Measurements from ENCODE around the gene SIK2. TPM values are rescaled to one million over a fixed set of nuclear protein-coding genes. Genes with fewer than 3 reads are reported as not detected.
A peak's percentile ranks its signal among the peaks of the same experiment; 100 is the strongest.

SIK2 gene
- total RNA-seq, 1 experiment from 2014 or later, result 64.8 TPM

- no peak for DNase-seq
- Histone ChIP-seq H3K9ac (ENCODE audit: low read length) (peak overlapping the region; percentile 56), H3K4me3 (ENCODE audit: low read length) (peak overlapping the region; percentile 53), H3K4me2 (ENCODE audit: low read depth, low read length, poor library complexity, severe bottlenecking) (peak overlapping the region; percentile 68), H3K79me2 (ENCODE audit: low read length) (peaks cover 42% of the 10 kb centered on the region), H3K9me2 (replicated peaks; ENCODE audit: insufficient read depth, low read length) (no peaks in the 10 kb centered on the region), H3K4me1 (ENCODE audit: low read length) (peaks cover 54% of the 10 kb centered on the region), H3K27ac (ENCODE audit: low read length) (peak overlapping the region; percentile 0; the same call in 1 of the 2 replicates), H2AFZ (ENCODE audit: low read length) (peak overlapping the region; percentile 78), H3K27me3 (ENCODE audit: low read length) (0 out of 2 replicates have a peak, but pooled peaks cover 3% of the 10 kb centered on the region), H3K9me3 (ENCODE audit: low read length) (no peaks in the 10 kb centered on the region), H4K20me1 (ENCODE audit: insufficient read depth, low read depth, low read length) (peaks cover 16% of the 10 kb centered on the region), H3K36me3 (ENCODE audit: insufficient read depth, low read length) (no peaks in the 10 kb centered on the region)
Observed at GRCh38 chr11:111601636-111601978, 642 bp upstream of the SIK2 start.

GRCh38 chr11:111602865-111603610 lies 789 bp downstream of the SIK2 start:
- Histone ChIP-seq H3K4me1 (ENCODE audit: low read length) (peaks cover 54% of the 10 kb centered on the region), H3K9me3 (ENCODE audit: low read length) (no peaks in the 10 kb centered on the region), H2AFZ (ENCODE audit: low read length) (peak overlapping the region; percentile 67), H3K4me2 (ENCODE audit: low read depth, low read length, poor library complexity, severe bottlenecking) (peak overlapping the region; percentile 70), H3K27ac (ENCODE audit: low read length) (peak overlapping the region; percentile 64), H3K36me3 (ENCODE audit: insufficient read depth, low read length) (peaks cover 6% of the 10 kb centered on the region; the same call in 1 of the 2 replicates), H3K9me2 (replicated peaks; ENCODE audit: insufficient read depth, low read length) (no peaks in the 10 kb centered on the region), H3K4me3 (ENCODE audit: low read length) (peak overlapping the region; percentile 64), H4K20me1 (ENCODE audit: insufficient read depth, low read depth, low read length) (peaks cover 16% of the 10 kb centered on the region), H3K79me2 (ENCODE audit: low read length) (peaks cover 57% of the 10 kb centered on the region), H3K27me3 (ENCODE audit: low read length) (no peaks in the 10 kb centered on the region), H3K9ac (ENCODE audit: low read length) (peak overlapping the region; percentile 76)
- peak; percentile 97 for DNase-seq

GRCh38 chr11:111603611-111604130 lies 1.4 kb downstream of the SIK2 start:
- peak; percentile 87 for DNase-seq
- Histone ChIP-seq H3K9ac (ENCODE audit: low read length) (peak overlapping the region; percentile 76), H3K9me3 (ENCODE audit: low read length) (no peaks in the 10 kb centered on the region), H3K79me2 (ENCODE audit: low read length) (peaks cover 63% of the 10 kb centered on the region), H3K27me3 (ENCODE audit: low read length) (no peaks in the 10 kb centered on the region), H2AFZ (ENCODE audit: low read length) (no peak overlapping the region), H3K4me1 (ENCODE audit: low read length) (peaks cover 54% of the 10 kb centered on the region), H3K4me3 (ENCODE audit: low read length) (peak overlapping the region; percentile 64), H3K36me3 (ENCODE audit: insufficient read depth, low read length) (peaks cover 6% of the 10 kb centered on the region; the same call in 1 of the 2 replicates), H4K20me1 (ENCODE audit: insufficient read depth, low read depth, low read length) (peaks cover 16% of the 10 kb centered on the region), H3K27ac (ENCODE audit: low read length) (peak overlapping the region; percentile 64), H3K4me2 (ENCODE audit: low read depth, low read length, poor library complexity, severe bottlenecking) (peak overlapping the region; percentile 70), H3K9me2 (replicated peaks; ENCODE audit: insufficient read depth, low read length) (no peaks in the 10 kb centered on the region)

- DNase-seq, result peak; percentile 99
- peak overlapping the region; percentile 70 for H3K4me2 ChIP-seq (ENCODE audit: low read depth, low read length, poor library complexity, severe bottlenecking)
- H3K79me2 ChIP-seq (ENCODE audit: low read length), result peaks cover 71% of the 10 kb centered on the region
- H3K36me3 ChIP-seq (ENCODE audit: insufficient read depth, low read length), result peaks cover 6% of the 10 kb centered on the region; the same call in 1 of the 2 replicates
- peaks cover 54% of the 10 kb centered on the region for H3K4me1 ChIP-seq (ENCODE audit: low read length)
- H2AFZ ChIP-seq (ENCODE audit: low read length), result no peak overlapping the region
- H3K9ac ChIP-seq (ENCODE audit: low read length), result peak overlapping the region; percentile 76
- peak overlapping the region; percentile 64 for H3K4me3 ChIP-seq (ENCODE audit: low read length)
- H4K20me1 ChIP-seq (ENCODE audit: insufficient read depth, low read depth, low read length), result peaks cover 16% of the 10 kb centered on the region
- no peaks in the 10 kb centered on the region for H3K9me2 ChIP-seq (replicated peaks; ENCODE audit: insufficient read depth, low read length)
- no peaks in the 10 kb centered on the region for H3K27me3 ChIP-seq (ENCODE audit: low read length)
- peak overlapping the region; percentile 64 for H3K27ac ChIP-seq (ENCODE audit: low read length)
- H3K9me3 ChIP-seq (ENCODE audit: low read length), result no peaks in the 10 kb centered on the region
Observed at GRCh38 chr11:111604392-111605009, 2.3 kb downstream of the SIK2 start.

GRCh38 chr11:111605681-111606080 lies 3.4 kb downstream of the SIK2 start:
- H3K79me2 ChIP-seq (ENCODE audit: low read length), result peaks cover 83% of the 10 kb centered on the region

GRCh38 chr11:111606986-111607385 lies 4.7 kb downstream of the SIK2 start:
- peak; percentile 73 for DNase-seq
- H3K9ac ChIP-seq (ENCODE audit: low read length), result no peak overlapping the region
- no peaks in the 10 kb centered on the region for H3K27me3 ChIP-seq (ENCODE audit: low read length)
- no peak overlapping the region for H2AFZ ChIP-seq (ENCODE audit: low read length)
- H4K20me1 ChIP-seq (ENCODE audit: insufficient read depth, low read depth, low read length), result peaks cover 16% of the 10 kb centered on the region
- H3K4me2 ChIP-seq (ENCODE audit: low read depth, low read length, poor library complexity, severe bottlenecking), result peak overlapping the region; percentile 9
- peaks cover 6% of the 10 kb centered on the region; the same call in 1 of the 2 replicates for H3K36me3 ChIP-seq (ENCODE audit: insufficient read depth, low read length)
- no peaks in the 10 kb centered on the region for H3K9me3 ChIP-seq (ENCODE audit: low read length)
- peak overlapping the region; percentile 1 for H3K27ac ChIP-seq (ENCODE audit: low read length)
- H3K4me3 ChIP-seq (ENCODE audit: low read length), result no peak overlapping the region
- peaks cover 48% of the 10 kb centered on the region for H3K4me1 ChIP-seq (ENCODE audit: low read length)
- no peaks in the 10 kb centered on the region for H3K9me2 ChIP-seq (replicated peaks; ENCODE audit: insufficient read depth, low read length)
- peaks cover 95% of the 10 kb centered on the region for H3K79me2 ChIP-seq (ENCODE audit: low read length)

More at GRCh38 chr11:111605681-111606080, 3.4 kb downstream of the SIK2 start:
- Histone ChIP-seq H3K4me2 (ENCODE audit: low read depth, low read length, poor library complexity, severe bottlenecking) (peak overlapping the region; percentile 70), H4K20me1 (ENCODE audit: insufficient read depth, low read depth, low read length) (peaks cover 16% of the 10 kb centered on the region), H3K36me3 (ENCODE audit: insufficient read depth, low read length) (peaks cover 6% of the 10 kb centered on the region; the same call in 1 of the 2 replicates), H3K4me1 (ENCODE audit: low read length) (peaks cover 54% of the 10 kb centered on the region), H3K4me3 (ENCODE audit: low read length) (no peak overlapping the region), H3K9ac (ENCODE audit: low read length) (no peak overlapping the region), H2AFZ (ENCODE audit: low read length) (no peak overlapping the region), H3K27me3 (ENCODE audit: low read length) (no peaks in the 10 kb centered on the region), H3K9me3 (ENCODE audit: low read length) (no peaks in the 10 kb centered on the region), H3K9me2 (replicated peaks; ENCODE audit: insufficient read depth, low read length) (no peaks in the 10 kb centered on the region), H3K27ac (ENCODE audit: low read length) (0 out of 2 replicates have a peak overlapping the region, but pooled peaks have one; percentile 0)
- DNase-seq, result no peak

GRCh38 chr11:111607751-111608150 lies 5.5 kb downstream of the SIK2 start:
- peaks cover 98% of the 10 kb centered on the region for H3K79me2 ChIP-seq (ENCODE audit: low read length)
- no peaks in the 10 kb centered on the region for H3K27me3 ChIP-seq (ENCODE audit: low read length)
- H3K36me3 ChIP-seq (ENCODE audit: insufficient read depth, low read length), result peaks cover 6% of the 10 kb centered on the region; the same call in 1 of the 2 replicates
- H3K27ac ChIP-seq (ENCODE audit: low read length), result peak overlapping the region; percentile 1; the same call in 1 of the 2 replicates
- no peaks in the 10 kb centered on the region for H3K9me3 ChIP-seq (ENCODE audit: low read length)
- no peak overlapping the region for H3K4me2 ChIP-seq (ENCODE audit: low read depth, low read length, poor library complexity, severe bottlenecking)
- H3K4me3 ChIP-seq (ENCODE audit: low read length), result no peak overlapping the region
- H4K20me1 ChIP-seq (ENCODE audit: insufficient read depth, low read depth, low read length), result peaks cover 16% of the 10 kb centered on the region
- no peak overlapping the region for H2AFZ ChIP-seq (ENCODE audit: low read length)
- H3K9me2 ChIP-seq (replicated peaks; ENCODE audit: insufficient read depth, low read length), result no peaks in the 10 kb centered on the region
- no peak overlapping the region for H3K9ac ChIP-seq (ENCODE audit: low read length)
- H3K4me1 ChIP-seq (ENCODE audit: low read length), result peaks cover 48% of the 10 kb centered on the region
- no peak for DNase-seq

GRCh38 chr11:111612224-111612623 lies 10.0 kb downstream of the SIK2 start:
- no peak for DNase-seq
- Histone ChIP-seq H3K9me3 (ENCODE audit: low read length) (no peaks in the 10 kb centered on the region), H4K20me1 (ENCODE audit: insufficient read depth, low read depth, low read length) (no peaks in the 10 kb centered on the region), H3K4me1 (ENCODE audit: low read length) (peaks cover 9% of the 10 kb centered on the region), H3K79me2 (ENCODE audit: low read length) (peaks cover 88% of the 10 kb centered on the region), H3K27me3 (ENCODE audit: low read length) (no peaks in the 10 kb centered on the region), H3K36me3 (ENCODE audit: insufficient read depth, low read length) (peaks cover 19% of the 10 kb centered on the region), H2AFZ (ENCODE audit: low read length) (no peak overlapping the region), H3K9me2 (replicated peaks; ENCODE audit: insufficient read depth, low read length) (no peaks in the 10 kb centered on the region), H3K4me3 (ENCODE audit: low read length) (no peak overlapping the region), H3K27ac (ENCODE audit: low read length) (no peak overlapping the region), H3K9ac (ENCODE audit: low read length) (no peak overlapping the region), H3K4me2 (ENCODE audit: low read depth, low read length, poor library complexity, severe bottlenecking) (no peak overlapping the region)
